GM12878 (cell line): Measurements from ENCODE around the gene SYNPR. TPM values are rescaled to one million over a fixed set of nuclear protein-coding genes. Genes with fewer than 3 reads are reported as not detected.

ENCODE experiments used
- ATAC-seq: fragments of 200-7000 bp; cut with Tn5 transposase; 3 replicates; pipeline ENCODE4 v1.9.1; 2020; ENCODE audit warnings: mild to moderate bottlenecking, moderate library complexity
- BruUV-seq: library from RNA; stranded (reverse); fragments of 400-500 nt; replicated peaks from 2 replicates; lab custom pipeline; 2021; lab: Mats Ljungman, UMichigan
- CTCF ChIA-PET: fragments of 300-600 bp; sonication (Branson Sonifier 250); formaldehyde crosslinking; extraction: SDS; loops from one replicate; lab custom pipeline; 2021; ENCODE audit warnings: inconsistent platforms; lab: Yijun Ruan, JAX
- POLR2A ChIA-PET: fragments of 350-600 bp; formaldehyde crosslinking; extraction: SDS; loops from one replicate; lab custom pipeline; 2021; ENCODE audit warnings: inconsistent platforms; lab: Charles Lee
- RAD21 ChIA-PET: fragments of 300-600 bp; sonication (Branson Sonifier 250); formaldehyde crosslinking; loops from one replicate; lab custom pipeline; 2023; ENCODE audit warnings: antibody characterized with exemption; ENCODE audit not compliant: unreplicated experiment; lab: Charles Lee
- SMC1A ChIA-PET: fragments of 300-600 bp; sonication (Branson Sonifier 250); formaldehyde crosslinking; loops from one replicate; lab custom pipeline; 2023; ENCODE audit not compliant: unreplicated experiment, uncharacterized antibody; lab: Charles Lee
- DNase-seq: peaks from one replicate; pipeline ENCODE4 v3.0.0-alpha.2; 2011; ENCODE audit warnings: low read depth, low spot score
- FAIRE-seq: peaks from 3 replicates; lab custom pipeline; 2011; peaks lifted over from hg19 to GRCh38; lab: Jason Lieb, UNC
- H2AFZ ChIP-seq: 2 replicates; pipeline ENCODE4 v1.6.0; 2011; ENCODE audit warnings: low read depth, low read length, control low read depth; ENCODE audit not compliant: control insufficient read depth
- H3K27ac ChIP-seq: 2 replicates; pipeline ENCODE4 v1.5.1; 2011; ENCODE audit warnings: control low read depth; ENCODE audit not compliant: control insufficient read depth, insufficient read depth
- H3K27me3 ChIP-seq, 2 experiments: replicated peaks in 1 of 2; 2 replicates each; pipeline versions ENCODE4 v1.6.0 to v1.6.1; 2011; ENCODE audit warnings: low read length in 1 of 2; ENCODE audit not compliant: control insufficient read depth in 2 of 2, insufficient read depth in 2 of 2
- H3K36me3 ChIP-seq, 2 experiments: 2 replicates each; pipeline ENCODE4 v1.5.1; 2011; ENCODE audit warnings: low read length in 1 of 2; ENCODE audit not compliant: control insufficient read depth in 2 of 2, insufficient read depth in 2 of 2
- H3K4me1 ChIP-seq: 2 replicates; pipeline ENCODE4 v1.6.1; 2011; ENCODE audit warnings: mild to moderate bottlenecking, low read length, moderate library complexity, mixed read lengths; ENCODE audit not compliant: control insufficient read depth, insufficient read depth
- H3K4me2 ChIP-seq: 2 replicates; pipeline ENCODE4 v1.6.0; 2011; ENCODE audit warnings: control low read depth; ENCODE audit not compliant: control insufficient read depth, insufficient read depth
- H3K4me3 ChIP-seq: fragments of 200-600 bp; sonication (generic); 2 replicates; pipeline ENCODE4 v1.5.1; 2016
- H3K79me2 ChIP-seq: 2 replicates; pipeline ENCODE4 v1.6.0; 2011; ENCODE audit warnings: low read length; ENCODE audit not compliant: control insufficient read depth, insufficient read depth
- H3K9ac ChIP-seq: 2 replicates; pipeline ENCODE4 v1.8.0; 2011; ENCODE audit warnings: low read length, control low read depth, mixed read lengths; ENCODE audit not compliant: control insufficient read depth, insufficient read depth
- H3K9me3 ChIP-seq: replicated peaks from 3 replicates; pipeline ENCODE4 v1.5.1; 2011; ENCODE audit warnings: mild to moderate bottlenecking, low read length; ENCODE audit not compliant: control insufficient read depth, insufficient read depth
- H4K20me1 ChIP-seq: 2 replicates; pipeline ENCODE4 v1.6.0; 2011; ENCODE audit not compliant: control insufficient read depth, insufficient read depth
- ATF2 ChIP-seq: IDR thresholded peaks from 2 replicates; pipeline ENCODE4 v1.6.1; 2012; ENCODE audit warnings: low read length, inconsistent platforms
- CHD1 ChIP-seq: IDR thresholded peaks from 2 replicates; pipeline ENCODE4 v1.6.1; 2012; ENCODE audit warnings: low read depth, low read length, improper control_type of control experiment
- CTCF ChIP-seq, 3 experiments: IDR thresholded peaks in 2 of 3; conservative IDR thresholded peaks in 1 of 3; 2 replicates each; pipeline ENCODE4 v1.5.1; 2011; ENCODE audit warnings: low read depth in 3 of 3, low read length in 3 of 3, mild to moderate bottlenecking in 3 of 3, control low read depth in 2 of 3, moderate library complexity in 2 of 3, inconsistent platforms in 1 of 3, mixed read lengths in 1 of 3; ENCODE audit not compliant: control insufficient read depth in 2 of 3, insufficient read depth in 1 of 3; ENCODE audit errors: extremely low read depth in 1 of 3
- E2F4 ChIP-seq: IDR thresholded peaks from 2 replicates; pipeline ENCODE4 v1.6.1; 2012; ENCODE audit warnings: low read depth, low read length, improper control_type of control experiment
- FOS ChIP-seq: IDR thresholded peaks from 3 replicates; pipeline ENCODE4 v1.6.1; 2011; ENCODE audit warnings: borderline replicate concordance; ENCODE audit not compliant: insufficient read length; ENCODE audit errors: extremely low read depth
- GABPA ChIP-seq: IDR thresholded peaks from 2 replicates; pipeline ENCODE4 v1.6.1; 2014; ENCODE audit warnings: antibody characterized with exemption, low read depth, mild to moderate bottlenecking, inconsistent platforms
- IKZF1 ChIP-seq: fragments of 450-650 bp; conservative IDR thresholded peaks from 2 replicates; pipeline ENCODE4 v1.6.1; 2017; ENCODE audit warnings: antibody characterized with exemption, mild to moderate bottlenecking
- MTA3 ChIP-seq: IDR thresholded peaks from 2 replicates; pipeline ENCODE4 v1.6.1; 2012; ENCODE audit warnings: low read length, inconsistent platforms, borderline replicate concordance
- NRF1 ChIP-seq: conservative IDR thresholded peaks from 2 replicates; pipeline ENCODE4 v1.6.1; 2011; ENCODE audit warnings: mild to moderate bottlenecking, low read depth, low read length, improper control_type of control experiment
- PML ChIP-seq: IDR thresholded peaks from 2 replicates; pipeline ENCODE4 v1.6.1; 2012; ENCODE audit warnings: low read length, inconsistent platforms
- POLR2AphosphoS2 ChIP-seq: IDR thresholded peaks from 2 replicates; pipeline ENCODE4 v1.6.1; 2011; ENCODE audit warnings: low read depth, mild to moderate bottlenecking, low read length, improper control_type of control experiment, moderate library complexity
- RCOR1 ChIP-seq: conservative IDR thresholded peaks from 2 replicates; pipeline ENCODE4 v1.6.1; 2012; ENCODE audit warnings: low read depth, low read length, improper control_type of control experiment
- SIX5 ChIP-seq: IDR thresholded peaks from 2 replicates; pipeline ENCODE4 v1.6.1; 2011; ENCODE audit warnings: mild to moderate bottlenecking, low read depth, low read length, moderate library complexity; ENCODE audit not compliant: severe bottlenecking
- SREBF2 ChIP-seq: IDR thresholded peaks from 2 replicates; pipeline ENCODE4 v1.6.1; 2012; ENCODE audit warnings: mild to moderate bottlenecking, low read length
- SRF ChIP-seq, 2 experiments: IDR thresholded peaks; 2 replicates each; pipeline ENCODE4 v1.6.1; 2011; ENCODE audit warnings: low read depth in 2 of 2, low read length in 2 of 2, mild to moderate bottlenecking in 1 of 2, moderate library complexity in 1 of 2
- SUPT20H ChIP-seq: IDR thresholded peaks from 2 replicates; pipeline ENCODE4 v1.6.1; 2011; ENCODE audit warnings: low read depth, mild to moderate bottlenecking, low read length, moderate library complexity, borderline replicate concordance; ENCODE audit not compliant: control insufficient read depth
- SUZ12 ChIP-seq: fragments of 200-600 bp; sonication (generic); IDR thresholded peaks from one replicate; pipeline ENCODE4 v1.6.1; 2018; ENCODE audit warnings: antibody characterized with exemption, mild to moderate bottlenecking; ENCODE audit not compliant: unreplicated experiment
- TBL1XR1 ChIP-seq: IDR thresholded peaks from 2 replicates; pipeline ENCODE4 v1.6.1; 2012; ENCODE audit warnings: low read depth, low read length, improper control_type of control experiment
- YBX1 ChIP-seq: fragments of 450-650 bp; IDR thresholded peaks from 2 replicates; pipeline ENCODE4 v1.6.1; 2016; ENCODE audit warnings: antibody characterized with exemption
- WGBS: methylation state at CpG from one replicate; pipeline ENCODE4 v1.1.6; 2016; ENCODE audit warnings: low lambda C conversion rate; ENCODE audit not compliant: insufficient replicate concordance, insufficient coverage; ENCODE audit errors: missing lambda C conversion rate; 5-methylcytosine and 5-hydroxymethylcytosine counted together
- in situ Hi-C: fragments of 300-500 bp; cut with MboI; formaldehyde crosslinking; loops from 9 replicates; pipeline ENCODE4 v1.14.3; 2018; ENCODE audit warnings: mixed read lengths
- intact Hi-C: fragments of 100-400 bp; cut with micrococcal nuclease; formaldehyde crosslinking; loops from one replicate; pipeline ENCODE4 v1.14.2; 2022; ENCODE audit not compliant: unreplicated experiment
- polyA plus RNA-seq, 11 experiments: library from polyadenylated mRNA; depleted of rRNA in 4 of 11; unstranded in 6 of 11; stranded (reverse) in 5 of 11; fragments of >200 nt; fragmentation: Nextera tagmentation in 4 of 11; fragmentation: Illumina TruSeq in 1 of 11; extraction: Ambion mirVana in 4 of 11; extraction: Trizol in 1 of 11; gene quantifications; 1 replicate in 1 of 11; 2 replicates in 10 of 11; pipeline versions ENCODE4 v1.2.1 to v1.2.3, GENCODE V29; 2011 to 2016; ENCODE audit warnings: inconsistent platforms in 2 of 11, missing spikeins in 2 of 11, low read depth in 1 of 11
- total RNA-seq, 4 experiments: library from RNA; depleted of rRNA in 3 of 4; stranded (reverse); fragments of >200 nt in 3 of 4; fragmentation: Illumina TruSeq in 1 of 4; extraction: Trizol in 1 of 4; gene quantifications; 2 replicates each; pipeline versions ENCODE4 v1.2.1 to v1.2.3, GENCODE V29; 2013 to 2021

The SYNPR gene
- total and polyA plus RNA-seq, 10 of the 15 experiments (the other 5 are each of a cell fraction or from before 2014, with no cell fraction given): not detected

GRCh38 chr3:63477494-63478129 is 199.5 kb downstream of the SYNPR start:
- BruUV-seq: no TSS peak
- Histone ChIP-seq H4K20me1 (no peaks in the 10 kb centered on the region), H3K4me1 (no peaks in the 10 kb centered on the region), H2AFZ (no peak overlapping the region), H3K36me3 (no peaks in the 10 kb centered on the region), H3K9ac (no peak overlapping the region), H3K27ac (no peak overlapping the region), H3K4me2 (no peak overlapping the region), H3K4me3 (no peak overlapping the region), H3K9me3 (no peaks in the 10 kb centered on the region), H3K27me3 (no peaks in the 10 kb centered on the region), H3K79me2 (no peaks in the 10 kb centered on the region)
- intact Hi-C loops (no loop called here), in situ Hi-C loops (no loop called here)
- ATAC-seq: no peak
- RAD21 ChIA-PET: no interaction called here
- FAIRE-seq: no peak
- 13% methylated on average over 8 of the region's 8 CpGs for WGBS
- SMC1A ChIA-PET: no interaction called here
- no peak for DNase-seq
- TF ChIP-seq MTA3: no peak
- no peak for TF ChIP-seq CHD1
- TF ChIP-seq E2F4: no peak
- TF ChIP-seq FOS: no peak
- no peak for TF ChIP-seq YBX1
- no peak for TF ChIP-seq SRF (IDR thresholded peaks at IDR 0.05; ENCODE audit: low read depth in 2 of 2, low read length in 2 of 2)
- no peak for TF ChIP-seq ATF2
- TF ChIP-seq NRF1: no peak
- no peak for TF ChIP-seq GABPA
- TF ChIP-seq IKZF1: no peak
- TF ChIP-seq RCOR1: no peak
- TF ChIP-seq SIX5: no peak
- no peak for TF ChIP-seq SUZ12
- no peak for TF ChIP-seq CTCF (IDR thresholded peaks at IDR 0.05 in 2 of 3, conservative IDR thresholded peaks at IDR 0.05 in 1 of 3; ENCODE audit: control insufficient read depth in 2 of 3, extremely low read depth in 1 of 3, insufficient read depth in 1 of 3, low read depth in 3 of 3, low read length in 3 of 3)
- no peak for TF ChIP-seq TBL1XR1
- no peak for TF ChIP-seq SREBF2
- no peak for TF ChIP-seq SUPT20H
- no peak for TF ChIP-seq POLR2AphosphoS2
- no peak for TF ChIP-seq PML
- POLR2A ChIA-PET: no interaction called here
- CTCF ChIA-PET: interaction anchor here (0.6 kb wide), 1 partner anchor 128 kb away, joined by 3 read pairs; no protein-coding TSS in a partner anchor
